Activated naive CD4-positive, alpha-beta T cell treated with anti-CD3 and anti-CD28 coated beads, Interleukin-2, amount 10 ng/mL, durations not matched to agents 7 days and 5 days (primary cell): ENCODE measurements around the gene USP40.

ENCODE experiments used
- CTCF ChIA-PET: fragments of 350-600 bp; sonication (Branson Sonifier 250); formaldehyde crosslinking; loops from one replicate; lab custom pipeline; 2021; ENCODE audit warnings: antibody characterized with exemption; lab: Charles Lee
- DNase-seq: peaks from one replicate; pipeline ENCODE4 v3.0.0-alpha.2; 2020
- H3K27ac Mint-ChIP-seq: one replicate; pipeline ENCODE4 v1.8.0; 2021; ENCODE audit warnings: mild to moderate bottlenecking, moderate library complexity, mixed read lengths
- H3K27me3 Mint-ChIP-seq: one replicate; pipeline ENCODE4 v1.8.0; 2021; ENCODE audit warnings: mild to moderate bottlenecking, mixed read lengths
- H3K36me3 Mint-ChIP-seq: one replicate; pipeline ENCODE4 v1.8.0; 2021; ENCODE audit warnings: mixed read lengths
- H3K4me1 Mint-ChIP-seq: one replicate; pipeline ENCODE4 v1.8.0; 2021; ENCODE audit warnings: mixed read lengths
- H3K4me3 Mint-ChIP-seq: one replicate; pipeline ENCODE4 v1.8.0; 2021; ENCODE audit warnings: mild to moderate bottlenecking, moderate library complexity, mixed read lengths
- H3K9me3 Mint-ChIP-seq: one replicate; pipeline ENCODE4 v1.8.0; 2021; ENCODE audit warnings: mixed read lengths

USP40 gene

GRCh38 chr2:233440314-233440713, 126.3 kb downstream of the USP40 start:
- H3K27me3 Mint-ChIP-seq, result no peaks in the 10 kb centered on the region
- H3K4me3 Mint-ChIP-seq, result no peak overlapping the region
- peaks cover 32% of the 10 kb centered on the region for H3K4me1 Mint-ChIP-seq
- CTCF ChIA-PET, result interaction anchor here (2.3 kb wide), 1 partner anchor 36 kb away, joined by 11 read pairs; no protein-coding TSS in a partner anchor
- peak; percentile 16 for DNase-seq
- no peak overlapping the region for H3K27ac Mint-ChIP-seq
- no peaks in the 10 kb centered on the region for H3K9me3 Mint-ChIP-seq
- H3K36me3 Mint-ChIP-seq, result peaks cover 69% of the 10 kb centered on the region

- Mint-ChIP-seq H3K4me1 (peaks cover 29% of the 10 kb centered on the region), H3K27me3 (no peaks in the 10 kb centered on the region), H3K27ac (peak overlapping the region; percentile 14), H3K9me3 (no peaks in the 10 kb centered on the region), H3K36me3 (peaks cover 66% of the 10 kb centered on the region), H3K4me3 (no peak overlapping the region)
- CTCF ChIA-PET, result interaction anchor here (1.1 to 2.3 kb wide), 2 partner anchors 33 to 35 kb away, joined by 3 to 11 read pairs; no protein-coding TSS in a partner anchor
- DNase-seq, result peak; percentile 3
Measured at GRCh38 chr2:233439191-233439590, 127.4 kb downstream of the USP40 start.

GRCh38 chr2:233438573-233439147, 127.9 kb downstream of the USP40 start:
- peaks cover 61% of the 10 kb centered on the region for H3K36me3 Mint-ChIP-seq
- no peak for DNase-seq
- peaks cover 24% of the 10 kb centered on the region for H3K4me1 Mint-ChIP-seq
- H3K4me3 Mint-ChIP-seq, result no peak overlapping the region
- H3K9me3 Mint-ChIP-seq, result no peaks in the 10 kb centered on the region
- CTCF ChIA-PET, result interaction anchor here (1.1 to 2.3 kb wide), 2 partner anchors 33 to 34 kb away, joined by 3 to 11 read pairs; no protein-coding TSS in a partner anchor
- peak overlapping the region; percentile 14 for H3K27ac Mint-ChIP-seq
- H3K27me3 Mint-ChIP-seq, result no peaks in the 10 kb centered on the region

- H3K27ac Mint-ChIP-seq, result no peak overlapping the region
- no peaks in the 10 kb centered on the region for H3K27me3 Mint-ChIP-seq
- peaks cover 15% of the 10 kb centered on the region for H3K4me1 Mint-ChIP-seq
- H3K4me3 Mint-ChIP-seq, result no peak overlapping the region
- CTCF ChIA-PET, result interaction anchor here (1.1 to 1.9 kb wide), 2 partner anchors 11 to 35 kb away, joined by 3 to 5 read pairs; no protein-coding TSS in a partner anchor
- H3K36me3 Mint-ChIP-seq, result peaks cover 64% of the 10 kb centered on the region
- DNase-seq, result peak; percentile 18
- no peaks in the 10 kb centered on the region for H3K9me3 Mint-ChIP-seq
Measured at GRCh38 chr2:233437439-233437955, 129.1 kb downstream of the USP40 start.

GRCh38 chr2:233436691-233437438, 129.7 kb downstream of the USP40 start:
- DNase-seq, result peak; percentile 17
- no peak overlapping the region for H3K4me3 Mint-ChIP-seq
- no peaks in the 10 kb centered on the region for H3K9me3 Mint-ChIP-seq
- peak overlapping the region; percentile 81 for H3K27ac Mint-ChIP-seq
- peaks cover 13% of the 10 kb centered on the region for H3K4me1 Mint-ChIP-seq
- H3K27me3 Mint-ChIP-seq, result no peaks in the 10 kb centered on the region
- CTCF ChIA-PET, result interaction anchor here (0.7 to 1.9 kb wide), 3 partner anchors 11 to 34 kb away, joined by 3 to 5 read pairs (median 3); no protein-coding TSS in a partner anchor
- H3K36me3 Mint-ChIP-seq, result peaks cover 61% of the 10 kb centered on the region

- H3K4me3 Mint-ChIP-seq, result no peak overlapping the region
- peaks cover 65% of the 10 kb centered on the region for H3K36me3 Mint-ChIP-seq
- CTCF ChIA-PET, result interaction anchor here (1.9 kb wide), 1 partner anchor 12 kb away, joined by 5 read pairs; no protein-coding TSS in a partner anchor
- H3K27ac Mint-ChIP-seq, result peak overlapping the region; percentile 81
- H3K4me1 Mint-ChIP-seq, result peaks cover 11% of the 10 kb centered on the region
- no peaks in the 10 kb centered on the region for H3K9me3 Mint-ChIP-seq
- DNase-seq, result no peak
- H3K27me3 Mint-ChIP-seq, result no peaks in the 10 kb centered on the region
Measured at GRCh38 chr2:233436191-233436581, 130.4 kb downstream of the USP40 start.

GRCh38 chr2:233435436-233436190, 131.0 kb downstream of the USP40 start:
- Mint-ChIP-seq H3K9me3 (no peaks in the 10 kb centered on the region), H3K4me3 (no peak overlapping the region), H3K27me3 (no peaks in the 10 kb centered on the region), H3K27ac (peak overlapping the region; percentile 69), H3K4me1 (peaks cover 11% of the 10 kb centered on the region), H3K36me3 (peaks cover 64% of the 10 kb centered on the region)
- peak; percentile 5 for DNase-seq
- CTCF ChIA-PET, result interaction anchor here (1.7 to 1.9 kb wide), 2 partner anchors 8 to 12 kb away, joined by 5 to 6 read pairs; no protein-coding TSS in a partner anchor

- H3K27me3 Mint-ChIP-seq, result no peaks in the 10 kb centered on the region
- no peak overlapping the region for H3K4me3 Mint-ChIP-seq
- H3K9me3 Mint-ChIP-seq, result no peaks in the 10 kb centered on the region
- peaks cover 12% of the 10 kb centered on the region for H3K4me1 Mint-ChIP-seq
- peak overlapping the region; percentile 33 for H3K27ac Mint-ChIP-seq
- H3K36me3 Mint-ChIP-seq, result peaks cover 60% of the 10 kb centered on the region
- peak; percentile 17 for DNase-seq
- CTCF ChIA-PET, result interaction anchor here (1.7 kb wide), 1 partner anchor 8 kb away, joined by 6 read pairs; no protein-coding TSS in a partner anchor
Measured at GRCh38 chr2:233434666-233435330, 131.8 kb downstream of the USP40 start.

- Mint-ChIP-seq H3K9me3 (no peaks in the 10 kb centered on the region), H3K36me3 (peaks cover 56% of the 10 kb centered on the region), H3K27ac (no peak overlapping the region), H3K27me3 (no peaks in the 10 kb centered on the region), H3K4me1 (peaks cover 21% of the 10 kb centered on the region), H3K4me3 (no peak overlapping the region)
- no peak for DNase-seq
- CTCF ChIA-PET, result interaction anchor here (1.7 kb wide), 1 partner anchor 9 kb away, joined by 6 read pairs; no protein-coding TSS in a partner anchor
Measured at GRCh38 chr2:233433794-233434193, 132.8 kb downstream of the USP40 start.

- Mint-ChIP-seq H3K4me3 (no peak overlapping the region), H3K9me3 (no peaks in the 10 kb centered on the region), H3K27ac (no peak overlapping the region), H3K4me1 (peaks cover 28% of the 10 kb centered on the region), H3K27me3 (no peaks in the 10 kb centered on the region), H3K36me3 (peaks cover 54% of the 10 kb centered on the region)
- CTCF ChIA-PET, result interaction anchor here (0.6 kb wide), 1 partner anchor 10 kb away, joined by 3 read pairs; no protein-coding TSS in a partner anchor
- no peak for DNase-seq
Measured at GRCh38 chr2:233433029-233433428, 133.6 kb downstream of the USP40 start.

GRCh38 chr2:233430651-233431050, 135.9 kb downstream of the USP40 start:
- Mint-ChIP-seq H3K9me3 (peaks cover 11% of the 10 kb centered on the region), H3K27ac (no peak overlapping the region), H3K4me1 (peaks cover 51% of the 10 kb centered on the region), H3K4me3 (no peak overlapping the region), H3K36me3 (peaks cover 57% of the 10 kb centered on the region), H3K27me3 (no peaks in the 10 kb centered on the region)
- CTCF ChIA-PET, result interaction anchor here (1.7 kb wide), 1 partner anchor 12 kb away, joined by 5 read pairs; no protein-coding TSS in a partner anchor
- no peak for DNase-seq

GRCh38 chr2:233430081-233430480, 136.5 kb downstream of the USP40 start:
- H3K4me1 Mint-ChIP-seq, result peaks cover 53% of the 10 kb centered on the region
- no peaks in the 10 kb centered on the region for H3K27me3 Mint-ChIP-seq
- DNase-seq, result peak; percentile 5
- H3K36me3 Mint-ChIP-seq, result peaks cover 60% of the 10 kb centered on the region
- H3K27ac Mint-ChIP-seq, result no peak overlapping the region
- H3K9me3 Mint-ChIP-seq, result peaks cover 11% of the 10 kb centered on the region
- H3K4me3 Mint-ChIP-seq, result no peak overlapping the region
- CTCF ChIA-PET, result interaction anchor here (1.7 kb wide), 1 partner anchor 13 kb away, joined by 5 read pairs; no protein-coding TSS in a partner anchor
